GM19324 (cell line): ENCODE measurements around the gene ARAP1.

Source experiments
- ATAC-seq: cut with Tn5 transposase; IDR thresholded peaks from one replicate; pipeline ENCODE4 v1.9.1; 2021; ENCODE audit warnings: mild to moderate bottlenecking, moderate library complexity; ENCODE audit not compliant: unreplicated experiment, low FRiP score

The ARAP1 gene

DNA sequence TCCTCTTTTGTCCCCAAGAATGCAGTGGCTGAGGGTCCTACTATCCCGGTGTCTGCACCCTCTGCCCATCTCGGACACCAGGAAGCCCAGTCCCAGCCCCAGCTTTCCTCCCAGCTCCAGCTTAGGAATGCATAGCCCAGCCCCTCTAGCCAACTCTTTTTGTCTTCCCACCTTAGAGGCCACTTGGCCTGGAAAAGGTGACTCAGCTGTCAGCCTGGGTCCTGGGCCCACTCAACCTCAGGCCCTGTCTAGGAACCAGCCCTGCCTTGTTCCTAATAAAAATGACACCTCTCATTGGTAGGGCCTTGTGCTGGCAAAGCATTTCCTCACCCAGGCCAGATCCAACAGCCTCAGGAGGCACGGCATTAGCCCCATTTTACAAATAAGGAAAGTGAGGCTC lies 106.2 kb downstream of the ARAP1 start:
- ATAC-seq: no peak

DNA sequence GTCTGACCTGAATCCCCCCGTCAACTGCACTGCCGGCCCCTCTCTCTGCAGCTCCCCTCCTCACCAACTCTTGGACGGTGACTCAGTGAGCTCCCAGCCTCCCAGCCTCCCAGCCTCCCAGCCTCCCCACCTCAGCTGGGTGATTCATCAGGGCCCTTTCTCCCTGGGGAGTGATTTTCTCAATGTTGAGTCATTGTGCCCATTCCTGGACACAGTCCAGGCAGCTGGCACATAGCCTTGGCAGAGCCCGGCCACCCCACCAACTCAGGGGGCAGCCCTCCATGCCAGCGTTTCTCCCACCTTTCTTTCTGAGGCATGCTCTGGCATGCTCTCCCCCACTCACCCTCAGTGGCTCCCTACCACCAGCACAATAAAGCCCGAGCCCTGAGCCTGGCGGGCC lies 108.7 kb downstream of the ARAP1 start:
- ATAC-seq: no peak

DNA sequence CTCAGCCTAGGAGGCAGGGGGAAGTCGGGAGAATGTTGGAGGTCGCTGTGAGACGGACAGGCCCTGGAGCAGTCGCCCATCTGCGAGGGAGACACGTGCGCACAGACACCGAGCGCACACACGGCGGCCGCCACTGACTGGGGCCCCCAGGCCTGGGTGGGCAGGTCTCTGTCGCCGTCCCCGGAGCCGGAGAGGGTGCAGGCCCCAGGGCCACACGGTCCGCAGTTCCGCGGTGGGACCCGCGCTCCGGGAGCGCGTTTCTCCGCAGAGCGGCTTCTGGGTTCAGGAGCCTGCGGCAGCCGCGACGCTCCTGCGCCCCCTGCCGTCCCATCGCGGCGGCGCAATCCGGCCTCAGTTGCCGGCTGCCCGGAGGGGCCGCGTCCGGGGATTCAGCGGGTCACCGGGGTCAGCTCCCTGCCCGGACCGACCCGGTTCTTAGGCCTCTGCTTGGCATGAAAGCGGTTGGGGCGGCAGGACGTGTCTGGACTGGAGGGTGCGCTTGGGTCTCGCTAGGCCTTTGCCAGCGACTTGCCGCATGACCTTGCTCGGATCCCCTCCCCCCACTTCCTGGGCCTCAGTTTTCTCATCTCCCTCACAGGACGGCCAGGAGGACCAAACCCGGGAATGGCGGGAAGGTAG lies 109.2 kb downstream of the ARAP1 start:
- no peak for ATAC-seq

DNA sequence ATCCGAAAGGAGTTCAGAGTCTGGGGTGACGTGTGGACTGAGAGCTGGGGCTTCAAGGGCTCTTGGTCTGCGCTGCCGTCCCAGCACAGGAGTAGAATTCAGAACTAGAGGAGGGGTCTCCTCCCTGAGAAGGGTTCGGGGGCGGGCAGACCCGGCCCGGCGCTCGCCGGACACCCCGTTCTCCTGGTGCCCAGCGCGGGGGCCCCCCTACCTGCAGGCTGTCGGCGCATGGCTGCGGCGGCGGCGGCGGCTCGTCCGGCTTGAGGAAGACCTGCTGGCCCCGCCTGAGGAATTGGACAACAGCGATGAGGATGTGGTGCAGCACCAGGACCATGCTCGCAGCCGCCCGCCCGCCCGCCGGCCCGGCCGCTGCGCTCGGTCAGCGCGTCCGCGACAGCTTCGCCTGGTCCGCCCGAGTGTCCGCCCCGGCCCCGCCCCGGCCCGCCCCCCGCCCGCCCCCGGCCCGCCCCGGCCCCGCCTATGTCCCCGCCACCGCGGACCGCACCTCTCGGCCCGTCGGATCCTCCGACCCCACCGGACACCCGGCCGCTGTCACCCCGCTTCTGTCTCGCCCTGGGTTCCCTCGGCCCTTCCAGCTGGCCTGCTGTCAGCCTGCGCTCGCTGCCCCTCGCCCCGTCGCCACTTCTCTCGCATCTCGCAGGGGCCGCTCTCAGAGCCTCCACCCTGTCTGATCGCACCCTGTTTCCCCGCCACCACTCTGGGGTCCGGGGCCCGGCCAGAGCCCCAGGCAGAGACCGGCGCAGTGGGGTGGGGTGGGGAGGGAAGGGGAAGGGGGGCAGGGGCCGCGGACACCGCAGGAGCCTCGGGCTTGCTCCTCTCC lies 109.9 kb downstream of the ARAP1 start:
- ATAC-seq: no peak

DNA sequence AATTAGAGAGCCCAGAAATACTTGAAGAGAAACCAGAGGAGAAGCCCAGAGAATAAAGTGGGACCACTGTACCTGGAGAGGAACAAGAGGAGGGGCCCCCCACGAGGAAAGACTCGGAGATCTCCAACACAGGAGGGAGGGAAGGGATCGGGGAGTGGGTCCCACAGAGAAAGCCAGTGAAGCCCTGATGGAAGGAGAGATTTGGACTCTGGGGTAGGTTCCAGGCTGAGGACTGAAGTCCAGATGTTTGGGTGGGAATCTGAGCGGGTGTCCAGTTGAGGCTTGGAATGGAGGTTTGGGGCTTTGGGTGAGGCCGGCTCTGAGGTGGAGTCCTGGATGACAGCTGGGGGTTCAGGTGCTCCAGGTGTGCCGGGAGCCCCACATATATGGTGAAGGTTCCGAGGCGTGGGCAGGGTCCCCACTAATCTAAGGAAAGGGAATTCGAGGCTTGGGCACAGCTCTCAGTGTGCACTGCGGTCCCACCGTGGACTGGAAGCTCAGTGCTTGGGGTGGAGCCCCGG lies 110.6 kb downstream of the ARAP1 start:
- no peak for ATAC-seq

DNA sequence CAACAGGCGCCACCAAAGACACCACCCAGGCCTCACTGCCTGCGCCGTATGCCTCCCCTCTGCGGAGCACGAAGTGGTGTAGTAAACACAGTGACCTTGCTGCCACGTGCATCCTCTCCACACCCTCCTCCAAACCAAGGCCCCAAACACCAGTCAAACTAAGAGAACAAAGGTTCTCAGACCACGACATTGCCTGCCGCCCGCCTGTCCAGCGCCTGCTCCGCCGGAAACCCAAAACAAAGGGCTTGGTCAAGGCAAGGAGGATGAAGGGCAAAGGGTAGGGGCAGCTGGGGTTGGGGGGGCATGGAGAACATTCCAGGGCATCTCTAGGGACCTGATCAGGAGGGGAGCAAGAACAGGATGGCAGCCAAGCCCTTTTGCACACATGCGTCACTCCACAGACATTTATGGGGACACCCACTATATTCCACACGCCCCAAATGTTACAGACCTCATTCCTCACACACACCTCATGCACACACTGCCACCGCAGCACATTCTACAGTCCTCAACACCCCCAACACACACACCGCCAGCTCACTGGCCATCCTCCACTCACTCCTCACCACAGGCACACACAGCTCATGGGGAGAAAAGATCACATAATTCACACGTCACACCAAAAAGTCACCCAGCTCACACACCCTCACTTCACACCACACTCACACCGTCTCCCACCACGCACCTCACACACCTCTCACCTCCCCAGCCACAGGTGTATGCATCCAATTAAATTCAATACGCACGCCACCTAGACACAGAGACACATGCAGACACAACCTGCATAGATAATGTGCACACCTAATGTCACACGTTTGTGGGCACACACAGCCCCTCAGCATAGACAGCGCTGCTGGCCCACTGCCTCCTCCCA lies 112.5 kb downstream of the ARAP1 start:
- ATAC-seq: no peak

DNA sequence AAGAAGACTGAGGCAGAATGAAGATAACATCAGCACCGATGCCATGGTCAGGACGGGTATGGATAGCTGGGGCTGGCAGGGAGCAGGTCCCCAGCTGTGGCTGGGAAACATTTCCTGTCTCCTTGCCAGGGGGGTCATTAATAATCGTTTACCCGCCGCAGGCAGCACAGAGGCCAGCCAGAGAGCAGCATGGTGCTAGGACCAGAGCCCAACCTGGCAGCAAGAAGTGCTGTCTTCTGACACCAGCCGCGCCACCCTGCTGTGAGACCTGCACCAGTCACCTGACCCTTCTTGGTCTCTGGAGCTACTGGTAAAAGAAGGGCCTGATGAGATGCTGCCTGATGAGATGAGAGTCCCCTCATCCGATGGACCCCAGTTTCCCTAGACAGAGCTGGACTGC lies 114.3 kb downstream of the ARAP1 start:
- ATAC-seq: no peak

DNA sequence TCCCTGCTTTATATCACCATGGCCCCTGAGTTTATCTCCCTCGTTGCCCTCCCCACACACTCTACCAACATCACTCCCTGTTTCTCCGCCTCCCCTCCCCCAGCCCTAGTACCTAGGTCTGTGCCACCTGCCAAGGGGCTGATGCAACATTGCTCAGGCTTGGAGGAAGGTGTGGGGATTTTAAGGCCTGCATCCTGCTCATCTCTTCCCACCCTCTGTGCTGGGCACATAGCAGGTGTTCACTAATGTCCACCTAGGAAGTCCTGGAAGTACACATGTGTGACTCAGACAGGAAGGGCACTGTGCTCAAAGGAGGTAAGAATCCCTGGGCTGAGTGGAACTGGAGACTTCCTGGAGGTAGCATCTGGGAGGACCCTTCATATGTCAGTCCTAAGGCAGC lies 115.0 kb downstream of the ARAP1 start:
- ATAC-seq: no peak

DNA sequence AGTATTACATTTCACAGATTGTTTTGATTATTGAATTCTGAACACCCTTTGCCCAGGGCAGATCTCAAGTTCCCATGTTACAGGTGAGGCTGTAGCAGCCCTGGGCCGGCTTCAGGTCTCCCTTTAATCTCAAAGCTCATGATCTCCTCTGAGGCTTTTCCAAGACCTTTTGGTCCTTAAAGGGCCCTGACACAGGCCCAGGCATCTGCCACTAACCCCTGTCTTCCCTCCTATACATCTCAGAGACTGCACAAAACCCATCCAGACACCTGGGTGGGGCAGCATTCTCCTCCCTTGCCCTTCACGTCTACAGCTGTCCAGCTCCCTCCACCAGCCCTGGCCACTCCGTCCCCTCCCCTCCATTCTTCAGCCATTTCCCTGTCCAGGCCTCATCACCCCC lies 115.8 kb downstream of the ARAP1 start:
- ATAC-seq: no peak

DNA sequence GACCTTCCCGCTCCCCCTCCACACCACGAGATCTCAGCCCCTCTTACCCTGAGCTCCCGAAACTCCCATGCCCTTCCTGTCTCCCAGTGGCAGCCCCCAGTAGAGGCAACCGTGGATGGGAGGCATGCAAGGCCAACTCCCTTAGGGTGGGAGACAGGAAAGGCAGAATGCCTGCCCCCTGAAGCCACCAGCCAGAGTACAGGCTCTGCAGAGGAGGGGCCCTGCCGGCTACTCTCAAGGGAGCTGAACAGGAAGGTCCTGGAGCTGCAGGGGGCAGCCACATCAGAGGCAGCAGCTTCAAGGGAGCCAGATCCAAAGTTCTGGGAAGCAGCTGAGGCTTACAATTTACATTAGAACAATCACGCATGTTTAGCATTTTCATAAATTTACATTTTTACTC lies 116.3 kb downstream of the ARAP1 start:
- no peak for ATAC-seq

DNA sequence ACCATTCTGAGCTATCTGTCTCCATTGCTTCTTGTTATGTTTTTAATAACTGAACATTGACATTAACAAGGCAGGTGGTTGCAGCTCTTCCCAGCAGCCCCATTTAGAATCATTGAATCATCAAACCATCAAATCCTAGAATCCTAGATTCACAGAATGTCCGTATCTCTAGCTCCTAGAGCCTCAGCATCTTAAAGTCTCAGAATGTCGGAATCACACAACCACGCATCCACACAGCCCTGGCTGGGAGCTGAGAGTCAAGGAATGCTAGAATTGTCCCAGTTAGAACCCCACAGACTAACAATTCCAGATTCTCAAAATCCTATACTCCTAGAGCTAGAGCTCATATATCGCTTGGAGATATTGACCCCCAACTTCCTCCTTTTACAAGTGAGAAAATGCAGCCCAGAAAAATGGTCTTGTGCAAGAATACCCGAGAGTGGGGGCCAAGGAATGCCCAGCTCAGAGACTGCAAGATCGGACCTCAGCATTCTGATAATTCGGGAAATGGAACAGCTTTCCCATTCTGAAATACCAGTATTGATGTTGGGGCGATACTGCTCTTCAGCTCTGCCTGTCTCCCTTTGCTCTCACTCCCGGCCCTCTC lies 116.8 kb downstream of the ARAP1 start:
- ATAC-seq: no peak
